Measurements from ENCODE around the gene PPM1H.

The PPM1H gene

DNA sequence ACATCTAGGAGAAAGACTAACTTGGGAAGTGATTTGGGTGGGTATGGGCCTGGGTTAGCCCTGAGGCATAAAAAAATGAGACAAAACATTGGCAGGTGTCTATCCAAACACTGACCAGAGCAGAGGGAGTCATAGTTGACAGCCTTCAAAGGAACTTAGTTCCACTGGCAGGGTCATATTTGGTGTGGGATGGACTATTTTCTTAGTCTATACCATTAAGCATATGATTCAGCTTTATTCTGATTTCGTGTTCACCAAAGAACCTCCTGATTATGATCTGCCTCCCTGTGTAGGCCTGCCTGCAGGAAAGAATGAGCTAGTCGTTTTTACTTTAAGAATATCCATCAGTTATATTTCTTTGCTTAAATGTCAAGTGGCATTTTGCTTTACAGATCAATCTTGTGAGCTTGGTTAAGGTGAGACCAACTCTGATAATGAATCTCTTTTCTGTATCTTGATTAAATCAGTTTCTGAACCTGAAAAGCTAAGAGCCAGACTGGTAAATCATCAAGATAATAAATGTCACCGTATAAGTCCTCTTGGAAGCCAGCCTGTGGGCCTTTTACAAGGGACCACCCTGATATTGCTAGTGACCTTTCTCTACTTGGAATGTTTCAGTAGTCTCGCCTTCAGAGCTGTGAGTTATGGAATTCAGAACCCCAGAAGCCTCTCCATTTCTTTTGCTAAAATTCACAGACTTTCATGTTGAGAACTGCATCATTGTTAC lies 285.4 kb downstream of the PPM1H start:
- Histone ChIP-seq H3K18ac (ENCODE audit: low read length) (no peak overlapping the region), H3K4me1 (ENCODE audit: control insufficient read depth in 2 of 2, insufficient read depth in 1 of 2, low read depth in 1 of 2, low read length in 2 of 2) (peaks cover 9 to 15% of the 10 kb centered on the region in 2 donors), H3K9ac (ENCODE audit: low read depth, low read length, poor library complexity) (no peak overlapping the region), H2BK5ac (ENCODE audit: low read length) (no peak overlapping the region), H3K4ac (ENCODE audit: low read length) (no peak overlapping the region), H4K91ac (ENCODE audit: low read depth, low read length, poor library complexity) (no peak overlapping the region), H3K9me3 (replicated peaks in 1 of 2; ENCODE audit: control insufficient read depth in 2 of 2, insufficient read depth in 1 of 2, low read depth in 1 of 2, low read length in 2 of 2) (peaks cover 0 to 36% of the 10 kb centered on the region in 2 donors), H2AK5ac (ENCODE audit: low read depth, low read length) (no peak overlapping the region), H2AFZ (ENCODE audit: low read length) (no peak overlapping the region), H4K8ac (ENCODE audit: low read depth, low read length) (no peak overlapping the region), H2BK120ac (ENCODE audit: low read depth, low read length) (no peak overlapping the region), H2BK15ac (ENCODE audit: low read length) (no peak overlapping the region), H3K4me2 (ENCODE audit: insufficient read depth, low read length, poor library complexity, severe bottlenecking) (no peak overlapping the region), H3K27ac (replicated peaks; ENCODE audit: low read length) (no peak overlapping the region), H3K27me3 (ENCODE audit: control insufficient read depth in 3 of 3, insufficient read depth in 3 of 3, low read depth in 1 of 3, low read length in 3 of 3) (no peaks in the 10 kb centered on the region), H3K23ac (ENCODE audit: low read depth, low read length, poor library complexity) (no peak overlapping the region), H2BK12ac (ENCODE audit: low read length) (no peak overlapping the region), H3K14ac (ENCODE audit: low read length) (no peak overlapping the region), H3K79me1 (ENCODE audit: low read depth, low read length) (no peaks in the 10 kb centered on the region), H3K36me3 (replicated peaks in 1 of 2; ENCODE audit: control insufficient read depth in 2 of 2, insufficient read depth in 2 of 2, low read length in 2 of 2) (no peaks in the 10 kb centered on the region), H3K4me3 (ENCODE audit: low read length in 2 of 2) (no peak overlapping the region)
- no CpG with 5 or more reads among the region's 4 CpGs for WGBS, 2 donors (ENCODE audit: extremely low coverage in 2 of 2, insufficient read length in 2 of 2, insufficient replicate concordance in 1 of 2)
- DNase-seq (ENCODE audit: low spot score) = no peak

DNA sequence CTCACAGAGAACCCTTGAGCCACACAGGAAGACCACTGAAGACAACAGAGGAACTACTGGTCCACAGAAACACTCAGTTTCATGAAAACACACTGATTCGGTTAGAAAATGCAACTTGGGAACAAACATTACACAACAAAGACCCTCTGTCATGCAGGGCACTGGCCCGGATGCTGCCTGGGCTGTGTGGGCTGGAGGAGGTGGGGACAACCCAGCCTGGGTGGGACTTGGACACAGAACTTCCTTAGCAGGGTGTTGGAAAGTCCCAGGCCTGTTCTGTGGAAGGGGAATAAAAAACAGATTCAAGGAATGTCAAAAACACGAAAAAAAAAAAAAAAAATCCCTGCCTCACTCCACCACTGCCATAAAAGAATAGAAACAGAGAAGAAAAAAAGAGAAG lies 287.4 kb downstream of the PPM1H start:
- Histone ChIP-seq H4K91ac (ENCODE audit: low read depth, low read length, poor library complexity) (no peak overlapping the region), H3K27me3 (ENCODE audit: control insufficient read depth in 3 of 3, insufficient read depth in 3 of 3, low read depth in 1 of 3, low read length in 3 of 3) (no peaks in the 10 kb centered on the region), H3K18ac (ENCODE audit: low read length) (no peak overlapping the region), H3K9ac (ENCODE audit: low read depth, low read length, poor library complexity) (no peak overlapping the region), H3K79me1 (ENCODE audit: low read depth, low read length) (no peaks in the 10 kb centered on the region), H3K36me3 (replicated peaks in 1 of 2; ENCODE audit: control insufficient read depth in 2 of 2, insufficient read depth in 2 of 2, low read length in 2 of 2) (no peaks in the 10 kb centered on the region), H2BK12ac (ENCODE audit: low read length) (no peak overlapping the region), H2BK120ac (ENCODE audit: low read depth, low read length) (no peak overlapping the region), H2AK5ac (ENCODE audit: low read depth, low read length) (no peak overlapping the region), H2BK5ac (ENCODE audit: low read length) (no peak overlapping the region), H3K9me3 (replicated peaks in 1 of 2; ENCODE audit: control insufficient read depth in 2 of 2, insufficient read depth in 1 of 2, low read depth in 1 of 2, low read length in 2 of 2) (peaks cover 0 to 36% of the 10 kb centered on the region in 2 donors), H3K14ac (ENCODE audit: low read length) (no peak overlapping the region), H3K4me1 (ENCODE audit: control insufficient read depth in 2 of 2, insufficient read depth in 1 of 2, low read depth in 1 of 2, low read length in 2 of 2) (peaks cover 2% of the 10 kb centered on the region in 2 donors), H2AFZ (ENCODE audit: low read length) (no peak overlapping the region), H4K8ac (ENCODE audit: low read depth, low read length) (no peak overlapping the region), H2BK15ac (ENCODE audit: low read length) (no peak overlapping the region), H3K4me2 (ENCODE audit: insufficient read depth, low read length, poor library complexity, severe bottlenecking) (no peak overlapping the region), H3K4me3 (ENCODE audit: low read length in 2 of 2) (no peak overlapping the region), H3K4ac (ENCODE audit: low read length) (no peak overlapping the region), H3K27ac (replicated peaks; ENCODE audit: low read length) (no peak overlapping the region), H3K23ac (ENCODE audit: low read depth, low read length, poor library complexity) (no peak overlapping the region)
- WGBS, 2 donors (ENCODE audit: extremely low coverage in 2 of 2, insufficient read length in 2 of 2, insufficient replicate concordance in 1 of 2) = no CpG with 5 or more reads among the region's 3 CpGs
- DNase-seq (ENCODE audit: low spot score) = no peak

DNA sequence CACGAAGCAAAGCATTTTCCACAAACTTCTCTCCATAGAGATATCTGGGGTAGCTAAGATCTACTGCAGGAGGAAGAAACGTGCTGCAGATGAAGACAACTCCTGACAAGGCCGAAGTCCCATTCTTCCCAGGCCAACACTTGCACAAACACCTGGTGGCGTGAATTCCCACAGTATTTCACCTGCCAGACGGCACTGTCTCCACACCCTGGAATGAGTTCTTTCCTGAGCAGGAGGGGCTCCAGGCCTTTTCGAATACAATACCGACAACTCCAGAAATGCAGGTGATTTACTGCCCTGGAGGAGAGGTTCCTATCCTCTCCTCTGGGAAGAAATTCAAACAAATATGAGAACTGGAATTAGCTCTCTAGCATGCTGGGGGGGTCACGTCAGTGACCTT lies 288.4 kb downstream of the PPM1H start:
- DNase-seq (ENCODE audit: low spot score) = no peak
- H3K9me3 ChIP-seq (replicated peaks in 1 of 2; ENCODE audit: control insufficient read depth in 2 of 2, insufficient read depth in 1 of 2, low read depth in 1 of 2, low read length in 2 of 2) = peaks cover 0 to 33% of the 10 kb centered on the region in 2 donors

DNA sequence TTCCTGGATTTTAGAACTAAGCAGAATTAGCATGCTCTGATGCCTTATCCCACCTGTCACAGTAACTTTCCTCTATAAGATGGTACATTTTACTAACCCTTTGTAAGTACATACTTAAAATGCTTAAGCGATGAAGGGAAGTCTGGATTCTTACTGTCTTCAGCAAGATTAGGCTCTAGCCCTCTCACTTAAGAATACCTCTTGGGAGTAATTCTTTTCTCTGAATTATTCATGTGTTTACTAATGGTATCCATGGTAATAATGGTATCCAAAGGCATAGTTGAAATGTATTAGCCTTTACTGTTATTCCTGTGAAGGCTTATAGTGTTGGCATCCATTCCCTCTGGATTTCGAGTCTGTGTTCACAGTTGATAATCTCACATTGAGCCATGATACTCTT lies 291.5 kb downstream of the PPM1H start:
- no peak overlapping the region for H2BK12ac ChIP-seq (ENCODE audit: low read length)
- no peaks in the 10 kb centered on the region for H3K27me3 ChIP-seq (ENCODE audit: control insufficient read depth in 3 of 3, insufficient read depth in 3 of 3, low read depth in 1 of 3, low read length in 3 of 3)
- H3K18ac ChIP-seq (ENCODE audit: low read length) = no peak overlapping the region
- H3K36me3 ChIP-seq (replicated peaks in 1 of 2; ENCODE audit: control insufficient read depth in 2 of 2, insufficient read depth in 2 of 2, low read length in 2 of 2) = no peaks in the 10 kb centered on the region
- no peak overlapping the region for H4K8ac ChIP-seq (ENCODE audit: low read depth, low read length)
- H3K23ac ChIP-seq (ENCODE audit: low read depth, low read length, poor library complexity) = no peak overlapping the region
- H2BK15ac ChIP-seq (ENCODE audit: low read length) = no peak overlapping the region
- peaks cover 2 to 6% of the 10 kb centered on the region in 2 donors for H3K4me1 ChIP-seq (ENCODE audit: control insufficient read depth in 2 of 2, insufficient read depth in 1 of 2, low read depth in 1 of 2, low read length in 2 of 2)
- H2AFZ ChIP-seq (ENCODE audit: low read length) = no peak overlapping the region
- no peak overlapping the region for H4K91ac ChIP-seq (ENCODE audit: low read depth, low read length, poor library complexity)
- no peak overlapping the region for H3K27ac ChIP-seq (replicated peaks; ENCODE audit: low read length)
- peaks cover 0 to 12% of the 10 kb centered on the region in 2 donors for H3K9me3 ChIP-seq (replicated peaks in 1 of 2; ENCODE audit: control insufficient read depth in 2 of 2, insufficient read depth in 1 of 2, low read depth in 1 of 2, low read length in 2 of 2)
- no peak overlapping the region for H2AK5ac ChIP-seq (ENCODE audit: low read depth, low read length)
- no CpG with 5 or more reads among the region's 2 CpGs for WGBS, 2 donors (ENCODE audit: extremely low coverage in 2 of 2, insufficient read length in 2 of 2, insufficient replicate concordance in 1 of 2)
- H3K4ac ChIP-seq (ENCODE audit: low read length) = no peak overlapping the region
- H3K4me3 ChIP-seq (ENCODE audit: low read length in 2 of 2) = no peak overlapping the region
- no peak for DNase-seq (ENCODE audit: low spot score)
- no peak overlapping the region for H3K9ac ChIP-seq (ENCODE audit: low read depth, low read length, poor library complexity)
- H3K4me2 ChIP-seq (ENCODE audit: insufficient read depth, low read length, poor library complexity, severe bottlenecking) = no peak overlapping the region
- no peak overlapping the region for H2BK5ac ChIP-seq (ENCODE audit: low read length)
- no peaks in the 10 kb centered on the region for H3K79me1 ChIP-seq (ENCODE audit: low read depth, low read length)
- H2BK120ac ChIP-seq (ENCODE audit: low read depth, low read length) = no peak overlapping the region
- no peak overlapping the region for H3K14ac ChIP-seq (ENCODE audit: low read length)

More for the DNA sequence above, 288.4 kb downstream of the PPM1H start:
- H2BK15ac ChIP-seq (ENCODE audit: low read length) = no peak overlapping the region
- no peak overlapping the region for H2AFZ ChIP-seq (ENCODE audit: low read length)
- H3K4me3 ChIP-seq (ENCODE audit: low read length in 2 of 2) = no peak overlapping the region
- H3K27ac ChIP-seq (replicated peaks; ENCODE audit: low read length) = no peak overlapping the region
- H2AK5ac ChIP-seq (ENCODE audit: low read depth, low read length) = no peak overlapping the region
- H2BK5ac ChIP-seq (ENCODE audit: low read length) = no peak overlapping the region
- no peaks in the 10 kb centered on the region for H3K36me3 ChIP-seq (replicated peaks in 1 of 2; ENCODE audit: control insufficient read depth in 2 of 2, insufficient read depth in 2 of 2, low read length in 2 of 2)
- no peak overlapping the region for H4K91ac ChIP-seq (ENCODE audit: low read depth, low read length, poor library complexity)
- peaks cover 2 to 5% of the 10 kb centered on the region in 2 donors for H3K4me1 ChIP-seq (ENCODE audit: control insufficient read depth in 2 of 2, insufficient read depth in 1 of 2, low read depth in 1 of 2, low read length in 2 of 2)
- no peak overlapping the region for H4K8ac ChIP-seq (ENCODE audit: low read depth, low read length)
- no peaks in the 10 kb centered on the region for H3K27me3 ChIP-seq (ENCODE audit: control insufficient read depth in 3 of 3, insufficient read depth in 3 of 3, low read depth in 1 of 3, low read length in 3 of 3)
- no peak overlapping the region for H3K4ac ChIP-seq (ENCODE audit: low read length)
- no CpG with 5 or more reads among the region's 8 CpGs for WGBS, 2 donors (ENCODE audit: extremely low coverage in 2 of 2, insufficient read length in 2 of 2, insufficient replicate concordance in 1 of 2)
- H3K14ac ChIP-seq (ENCODE audit: low read length) = no peak overlapping the region
- H3K9ac ChIP-seq (ENCODE audit: low read depth, low read length, poor library complexity) = no peak overlapping the region
- H3K4me2 ChIP-seq (ENCODE audit: insufficient read depth, low read length, poor library complexity, severe bottlenecking) = no peak overlapping the region
- no peaks in the 10 kb centered on the region for H3K79me1 ChIP-seq (ENCODE audit: low read depth, low read length)
- H3K23ac ChIP-seq (ENCODE audit: low read depth, low read length, poor library complexity) = no peak overlapping the region
- H2BK12ac ChIP-seq (ENCODE audit: low read length) = no peak overlapping the region
- no peak overlapping the region for H2BK120ac ChIP-seq (ENCODE audit: low read depth, low read length)
- H3K18ac ChIP-seq (ENCODE audit: low read length) = peak overlapping the region; percentile 30

All from neuronal stem cell (in vitro differentiated cells).